SU-DHL-6 (cell line): ENCODE measurements around the gene RNF220.

Experiments
- EZH2phosphoT487 ChIP-seq: fragments of 200-600 bp; sonication (generic), shearing (Covaris generic); conservative IDR thresholded peaks from 2 replicates; pipeline ENCODE4 v1.6.1; 2018; ENCODE audit warnings: mild to moderate bottlenecking, antibody characterized with exemption, low read length, moderate library complexity, mixed read lengths
- TF ChIP-seq, protein P1 (sequence below): fragments of 200-600 bp; sonication (generic); IDR thresholded peaks from one replicate; pipeline ENCODE4 v1.5.1; 2017; ENCODE audit warnings: antibody characterized with exemption, mild to moderate bottlenecking, low read length, moderate library complexity; ENCODE audit not compliant: insufficient read depth, poor library complexity, severe bottlenecking

GRCh38 chr1:44431861-44432260, 26.8 kb downstream of the RNF220 start:
- TF ChIP-seq, protein P1, sequence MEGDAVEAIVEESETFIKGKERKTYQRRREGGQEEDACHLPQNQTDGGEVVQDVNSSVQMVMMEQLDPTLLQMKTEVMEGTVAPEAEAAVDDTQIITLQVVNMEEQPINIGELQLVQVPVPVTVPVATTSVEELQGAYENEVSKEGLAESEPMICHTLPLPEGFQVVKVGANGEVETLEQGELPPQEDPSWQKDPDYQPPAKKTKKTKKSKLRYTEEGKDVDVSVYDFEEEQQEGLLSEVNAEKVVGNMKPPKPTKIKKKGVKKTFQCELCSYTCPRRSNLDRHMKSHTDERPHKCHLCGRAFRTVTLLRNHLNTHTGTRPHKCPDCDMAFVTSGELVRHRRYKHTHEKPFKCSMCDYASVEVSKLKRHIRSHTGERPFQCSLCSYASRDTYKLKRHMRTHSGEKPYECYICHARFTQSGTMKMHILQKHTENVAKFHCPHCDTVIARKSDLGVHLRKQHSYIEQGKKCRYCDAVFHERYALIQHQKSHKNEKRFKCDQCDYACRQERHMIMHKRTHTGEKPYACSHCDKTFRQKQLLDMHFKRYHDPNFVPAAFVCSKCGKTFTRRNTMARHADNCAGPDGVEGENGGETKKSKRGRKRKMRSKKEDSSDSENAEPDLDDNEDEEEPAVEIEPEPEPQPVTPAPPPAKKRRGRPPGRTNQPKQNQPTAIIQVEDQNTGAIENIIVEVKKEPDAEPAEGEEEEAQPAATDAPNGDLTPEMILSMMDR: no peak
- TF ChIP-seq EZH2phosphoT487: no peak
